ENCODE results near the gene DHX8.
"Not testable (repeated sequence)": the region's sequence is repeated elsewhere in the genome, so short reads cannot be mapped to it uniquely, and the experiment has no call there.

The DHX8 gene

DNA sequence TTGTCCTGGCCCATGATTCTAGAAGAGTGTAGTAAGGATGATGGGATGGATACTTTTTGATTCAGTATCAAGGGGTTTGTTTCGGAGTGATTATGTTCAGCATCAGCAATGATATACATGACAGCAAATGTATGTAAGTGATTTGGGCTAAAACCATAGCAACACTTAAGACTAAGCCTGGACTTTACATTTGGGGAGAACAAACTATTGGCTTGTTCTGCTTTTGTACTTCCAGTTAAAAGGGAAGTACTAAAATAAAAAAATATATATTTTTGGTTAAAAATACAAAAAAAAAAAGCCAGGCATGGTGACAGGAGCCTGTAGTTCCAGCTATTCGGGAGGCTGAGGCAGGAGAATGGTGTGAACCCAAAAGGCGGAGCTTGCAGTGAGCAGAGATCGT is 20.5 kb upstream of the DHX8 start:
- no peak for DNase-seq

GRCh38 chr17:43464046-43464445 is 19.7 kb upstream of the DHX8 start:
- DNase-seq: no peak

- no peak for DNase-seq
Observed at GRCh38 chr17:43465049-43465448, 18.7 kb upstream of the DHX8 start.

DNA sequence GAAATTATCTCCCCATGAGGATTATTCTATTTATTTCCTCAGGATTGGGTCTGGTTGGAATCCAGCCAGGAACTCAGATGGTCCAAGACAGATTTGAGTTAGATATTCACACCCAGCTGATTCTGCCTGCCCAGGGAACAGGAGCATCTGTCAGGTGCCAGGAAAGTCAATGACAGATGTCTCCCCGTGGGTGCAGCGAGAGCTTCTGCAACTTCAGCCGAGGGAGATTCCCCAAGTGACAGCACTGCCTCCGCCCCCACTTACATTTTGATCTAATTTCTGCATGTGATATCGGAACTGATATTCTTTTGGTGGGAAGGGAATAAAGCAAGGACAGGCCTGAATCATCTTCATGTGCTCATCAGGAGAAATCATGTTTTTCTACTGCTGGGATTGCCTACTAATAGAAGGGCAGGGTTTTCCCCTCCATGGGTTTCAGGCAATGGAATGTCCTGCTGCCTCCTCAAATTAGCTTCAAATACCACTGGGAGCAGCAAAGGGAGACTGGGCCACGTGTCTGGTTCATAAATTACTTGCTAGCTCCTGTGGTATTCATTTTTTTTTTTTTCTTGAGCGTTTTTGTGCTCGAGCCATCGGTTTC is 15.7 kb upstream of the DHX8 start:
- DNase-seq: no peak

- no peak for DNase-seq
Observed at GRCh38 chr17:43468691-43469139, 15.1 kb upstream of the DHX8 start.

DNA sequence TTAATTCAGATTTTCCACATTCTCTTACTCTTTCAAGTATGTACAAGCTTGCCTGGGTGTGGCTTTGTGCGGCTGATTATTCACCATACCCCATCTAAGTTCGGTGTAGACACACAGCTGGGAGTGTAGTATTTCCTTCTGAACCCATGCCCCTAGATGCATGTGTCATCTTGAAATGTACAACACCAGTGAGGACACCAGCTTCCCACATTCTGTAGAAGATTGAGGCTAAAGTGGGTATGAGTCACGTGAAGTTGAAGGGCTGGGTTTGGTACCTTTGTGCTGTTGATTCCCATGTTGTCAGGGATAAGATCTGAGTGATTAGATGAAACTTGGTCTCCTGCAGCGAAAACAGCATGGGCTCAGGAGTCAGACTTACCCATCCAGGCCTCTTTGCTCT is 14.6 kb upstream of the DHX8 start:
- DNase-seq: no peak

DNA sequence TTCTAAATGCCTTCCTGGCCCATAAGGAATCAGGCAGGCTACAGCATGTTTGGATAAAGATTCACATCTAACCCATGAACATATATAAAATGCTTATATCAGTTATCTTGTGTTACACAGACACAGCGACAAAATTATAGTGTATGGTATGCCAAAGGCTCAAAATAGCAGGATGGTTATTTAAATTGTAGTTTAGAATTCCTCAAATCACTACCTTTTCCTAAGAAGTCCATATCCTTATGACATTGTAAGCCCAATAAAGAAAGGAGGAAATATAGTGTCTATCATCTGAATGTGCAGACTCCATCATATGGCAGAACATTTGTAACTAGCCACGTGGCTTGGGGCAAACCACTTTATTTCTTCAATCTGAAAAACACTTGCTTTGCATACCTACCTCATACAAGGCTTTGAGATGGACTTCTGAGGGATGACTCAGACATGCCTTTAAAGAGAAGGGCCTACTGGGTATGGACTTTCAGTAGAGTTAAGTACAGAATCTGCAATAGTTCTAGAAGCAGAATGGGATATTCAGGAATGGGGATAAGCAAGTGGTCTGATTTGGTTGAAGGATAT is 12.1 kb upstream of the DHX8 start:
- no peak for DNase-seq

GRCh38 chr17:43475494-43476089 is 8.2 kb upstream of the DHX8 start:
- DNase-seq: no peak

DNA sequence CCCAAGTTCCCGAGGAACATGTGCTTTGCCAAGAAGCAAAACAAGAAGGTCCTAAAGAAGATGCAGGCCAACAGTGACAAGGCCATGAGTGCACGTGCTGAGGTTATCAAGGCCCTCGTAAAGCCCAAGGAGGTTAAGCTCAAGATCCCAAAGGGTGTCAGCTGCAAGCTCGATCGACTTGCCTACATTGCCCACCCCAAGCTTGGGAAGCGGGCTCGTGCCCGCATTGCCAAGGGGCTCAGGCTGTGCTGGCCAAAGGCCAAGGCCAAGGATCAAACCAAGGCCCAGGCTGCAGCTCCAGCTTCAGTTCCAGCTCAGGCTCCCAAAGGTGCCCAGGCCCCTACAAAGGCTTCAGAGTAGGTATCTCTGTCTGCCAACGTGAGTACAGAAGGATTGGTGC is 7.5 kb upstream of the DHX8 start:
- not testable (repeated sequence) for DNase-seq

DNA sequence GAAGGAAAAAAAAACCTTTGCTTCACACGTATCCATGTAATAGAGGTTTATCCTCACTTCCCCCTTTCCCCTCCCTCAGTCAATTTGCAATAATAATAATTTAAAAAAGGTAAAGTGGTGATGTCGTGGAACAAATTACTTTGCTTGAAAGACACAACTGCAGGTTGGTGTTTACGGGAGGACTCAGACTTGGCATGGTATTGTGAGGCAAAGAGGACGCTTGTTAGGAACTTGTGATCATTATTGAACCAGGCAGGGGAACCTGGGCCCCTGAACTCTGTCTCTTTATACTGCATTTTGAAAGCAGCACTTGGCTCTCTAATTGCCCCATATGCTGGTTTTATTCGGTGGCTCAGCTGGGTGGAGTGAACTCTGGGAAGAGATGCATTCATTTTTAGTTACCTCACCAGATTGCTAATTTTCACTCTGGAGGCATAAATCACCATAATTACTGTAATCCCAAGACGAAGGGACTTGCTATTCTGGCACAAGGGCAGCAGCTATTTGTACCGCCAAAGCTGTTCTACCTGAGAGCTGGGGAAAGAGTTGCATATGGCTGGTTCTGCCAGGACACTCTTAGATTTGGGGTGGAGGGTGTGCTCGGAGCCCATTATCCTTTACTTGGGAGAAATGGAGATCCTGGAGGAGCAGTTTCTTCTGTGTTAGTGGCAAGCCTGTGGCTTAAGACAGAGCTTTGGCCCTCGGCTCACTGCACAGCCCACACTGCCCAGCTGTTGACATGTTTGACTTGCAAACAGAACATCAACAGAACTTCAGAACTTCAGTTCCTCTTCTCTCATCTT is 5.7 kb upstream of the DHX8 start:
- DNase-seq: no peak

DNA sequence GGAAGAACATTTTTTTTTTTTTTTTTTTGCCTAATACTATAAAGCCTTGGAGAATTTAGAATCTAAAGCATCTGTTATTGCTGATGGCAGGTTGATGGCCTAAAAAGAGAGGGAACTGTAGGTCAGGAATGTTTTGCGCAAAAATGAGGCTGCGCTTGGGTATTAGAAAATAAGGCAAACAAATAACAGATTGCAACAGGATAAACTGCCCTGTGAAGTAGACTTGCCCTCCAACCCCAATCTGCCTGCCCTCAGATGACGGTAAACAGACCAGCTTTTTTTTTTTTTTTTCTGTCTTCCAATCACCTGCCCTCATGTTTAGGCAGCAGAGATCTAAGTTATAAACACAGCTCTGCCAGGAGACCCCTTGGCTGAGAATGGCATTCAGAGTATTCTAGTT is 3.8 kb upstream of the DHX8 start:
- DNase-seq: no peak

- DNase-seq: no peak
Observed at GRCh38 chr17:43482103-43483012, 1.4 kb upstream of the DHX8 start.

GRCh38 chr17:43490621-43491020 is 6.8 kb downstream of the DHX8 start:
- no peak for DNase-seq

- not testable (repeated sequence) for DNase-seq
Observed at GRCh38 chr17:43509440-43509839, 25.7 kb downstream of the DHX8 start.

GRCh38 chr17:43511199-43511598 is 27.4 kb downstream of the DHX8 start:
- not testable (repeated sequence) for DNase-seq

DNA sequence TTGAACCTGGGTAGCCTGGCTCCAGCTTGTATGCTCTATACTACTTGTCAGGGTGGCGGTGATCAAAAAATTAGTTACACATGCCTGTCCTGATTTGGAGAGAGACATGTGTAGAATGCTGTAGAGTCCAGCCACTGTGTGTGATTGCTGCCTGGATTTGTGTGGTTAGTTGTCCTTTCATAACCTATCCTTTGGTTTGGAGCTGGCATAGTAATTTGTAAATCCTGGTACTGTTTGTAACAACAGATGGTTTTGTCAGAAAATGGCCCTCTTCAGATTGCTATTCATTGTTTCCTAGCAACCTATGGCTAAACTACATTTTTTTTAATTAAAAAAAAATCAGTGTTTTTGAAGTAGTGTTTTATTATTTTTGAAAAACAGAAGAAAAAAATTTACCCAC is 31.9 kb downstream of the DHX8 start:
- DNase-seq: no peak

- no peak for DNase-seq
Observed at GRCh38 chr17:43517161-43517560, 33.4 kb downstream of the DHX8 start.

DNA sequence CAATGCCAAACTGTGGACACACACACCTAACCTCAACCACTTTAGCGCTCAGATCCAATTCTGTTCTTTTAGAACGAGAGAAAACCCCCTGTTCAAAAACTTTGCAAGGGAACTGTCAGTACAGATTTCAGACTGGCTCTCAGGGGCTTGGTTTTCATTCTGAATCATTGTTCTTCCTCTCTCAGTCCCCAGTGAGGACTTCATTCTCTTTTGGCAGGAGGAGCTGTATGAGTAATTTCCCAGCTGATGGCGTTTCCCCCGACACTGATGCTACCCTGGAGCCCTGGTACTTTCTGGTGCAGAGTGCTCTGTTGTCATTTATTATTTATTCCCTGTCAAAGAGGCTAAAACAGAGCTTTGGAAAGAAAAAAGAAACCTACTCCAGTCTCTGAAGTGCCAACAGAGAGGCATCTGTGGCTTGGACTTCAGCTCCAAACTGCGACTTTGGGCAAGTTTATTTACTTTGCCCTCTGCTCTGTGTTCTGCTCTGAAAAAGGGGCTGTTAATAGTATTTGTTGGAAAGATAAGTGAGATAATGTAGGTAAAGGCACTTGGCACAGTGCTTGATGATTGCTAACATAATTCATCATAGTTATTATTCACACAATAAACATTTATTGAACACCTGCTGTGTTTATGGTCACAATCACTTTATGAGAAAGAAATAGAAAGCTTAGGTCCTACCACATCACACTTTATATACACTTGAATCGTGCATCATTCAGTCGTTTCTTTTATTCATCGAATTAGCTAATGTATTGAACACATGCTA is 34.0 kb downstream of the DHX8 start:
- DNase-seq: no peak

DNA sequence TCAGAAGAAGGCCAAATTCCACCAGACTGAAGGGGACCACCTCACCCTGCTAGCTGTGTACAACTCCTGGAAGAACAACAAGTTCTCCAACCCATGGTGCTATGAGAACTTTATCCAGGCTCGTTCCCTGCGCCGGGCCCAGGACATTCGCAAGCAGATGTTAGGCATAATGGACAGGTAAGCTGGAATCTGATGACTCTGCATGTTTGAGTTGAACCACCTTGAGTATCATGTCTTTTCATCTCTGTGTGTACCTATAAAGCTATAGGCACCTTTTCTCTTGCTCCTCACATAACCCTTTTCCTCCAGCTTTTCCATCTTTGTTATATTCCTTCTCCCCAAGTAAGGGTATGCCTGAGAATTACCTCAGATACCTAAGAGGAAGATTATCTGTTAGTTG is 37.6 kb downstream of the DHX8 start:
- DNase-seq: no peak

DNA sequence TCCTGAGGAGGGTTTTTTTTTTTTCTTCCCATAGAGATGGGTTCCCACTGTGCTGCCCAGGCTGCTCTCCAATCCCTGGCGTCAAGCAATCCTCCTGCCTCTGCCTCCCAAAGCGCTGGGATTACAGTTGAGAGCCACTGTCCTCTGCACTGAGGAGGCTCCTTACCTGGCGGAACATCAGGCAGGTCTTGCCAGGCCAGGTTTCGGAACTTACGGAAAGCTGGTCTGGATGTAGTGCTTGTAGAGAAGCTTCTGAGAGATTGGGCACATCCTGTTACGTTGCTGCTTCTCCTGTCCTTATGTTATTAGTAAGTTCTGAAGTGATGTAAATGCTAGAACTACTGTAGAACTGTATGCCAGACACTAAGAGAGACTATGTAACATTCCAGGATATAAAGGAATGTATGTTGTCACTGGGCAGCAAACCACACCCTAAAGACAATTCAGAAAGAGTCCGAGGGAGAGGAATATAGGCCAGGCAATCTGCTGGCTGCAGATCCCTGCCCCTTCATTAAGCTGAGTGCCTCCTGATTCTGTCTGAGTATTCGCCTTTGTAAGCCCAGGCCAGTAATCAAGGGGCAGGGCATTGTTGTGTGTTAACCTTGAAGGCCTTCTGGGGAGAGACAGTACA is 41.3 kb downstream of the DHX8 start:
- no peak for DNase-seq

GRCh38 chr17:43526886-43527648 is 43.3 kb downstream of the DHX8 start:
- DNase-seq: no peak
